ENCODE results near the gene IMMP1L.

IMMP1L gene

DNA sequence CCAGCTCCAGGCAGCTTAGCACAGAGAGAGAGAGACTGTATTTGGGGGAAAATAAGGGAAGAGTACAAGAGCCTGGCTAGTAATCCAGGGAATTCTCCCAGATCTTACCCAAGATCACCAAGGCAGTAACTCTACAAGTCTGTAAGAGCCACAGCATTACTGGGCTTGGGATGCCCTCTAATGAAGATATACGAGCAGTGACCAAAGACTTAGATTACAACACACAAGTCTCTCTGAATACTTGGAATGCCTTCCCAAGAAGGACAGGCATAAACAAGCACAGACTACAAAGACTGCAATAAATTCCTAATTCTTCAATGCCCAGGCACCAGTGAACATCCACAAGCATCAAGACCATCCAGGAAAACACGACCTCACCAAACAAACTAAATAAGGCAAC is 122.0 kb downstream of the IMMP1L start:
- DNase-seq (ENCODE audit: low spot score) = no peak

DNA sequence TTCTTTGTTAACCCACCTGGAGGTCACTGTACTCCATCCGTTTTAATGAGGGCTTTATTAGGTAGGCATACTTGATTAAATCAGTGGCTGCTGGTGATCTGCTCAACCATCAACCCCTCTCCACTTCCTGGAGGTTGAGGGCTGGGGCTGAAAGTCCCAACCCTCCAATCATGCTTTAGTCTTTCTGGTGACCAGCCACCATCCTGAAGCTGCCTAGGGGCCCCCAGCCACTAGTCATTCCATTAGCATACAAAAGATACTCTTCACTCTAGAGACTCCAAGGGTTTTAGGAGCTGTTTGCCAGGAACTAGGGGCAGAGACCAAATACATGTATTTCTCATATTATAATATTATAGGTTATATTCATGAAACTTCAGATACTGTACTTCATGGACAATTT is 126.3 kb downstream of the IMMP1L start:
- DNase-seq (ENCODE audit: low spot score) = no peak
